Vagina (tissue), 2 donors: ENCODE measurements around the gene TBC1D32.

Experiments used
- POLR2A ChIP-seq, 2 donors: fragments of 450-650 bp; IDR thresholded peaks; one replicate each; pipeline ENCODE4 v1.6.1; 2017; ENCODE audit warnings: antibody characterized with exemption in 2 of 2, mild to moderate bottlenecking in 2 of 2, moderate library complexity in 2 of 2
- TF ChIP-seq, protein P1 (sequence below), 3 experiments: fragments of 450-650 bp in 2 of 3; fragments of 200-600 bp in 1 of 3; sonication (generic) in 1 of 3; IDR thresholded peaks; one replicate each; pipeline ENCODE4 v1.5.1; 2017 to 2019; ENCODE audit warnings: antibody characterized with exemption in 3 of 3, mild to moderate bottlenecking in 2 of 3, moderate library complexity in 2 of 3

DNA sequence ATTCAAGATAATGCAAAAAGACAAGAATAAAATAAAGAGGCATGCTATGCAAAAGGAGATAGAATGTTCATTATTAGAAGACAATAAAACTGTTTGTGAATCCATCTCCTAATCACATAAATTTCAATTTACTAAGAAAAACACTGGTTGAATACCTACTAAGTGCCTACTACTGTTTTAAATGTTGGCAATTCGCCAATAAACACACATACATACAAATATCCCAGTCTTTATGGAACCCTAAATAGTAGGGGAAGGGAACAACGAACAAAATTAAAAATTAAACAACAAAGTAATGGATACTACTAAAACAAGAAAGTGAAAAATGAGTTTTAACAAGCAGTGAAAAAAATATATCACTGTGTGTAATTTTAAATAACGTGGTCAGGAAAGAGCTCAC is 158.5 kb downstream of the TBC1D32 start:
- TF ChIP-seq POLR2A (IDR thresholded peaks at IDR 0.05) = no peak
- TF ChIP-seq, protein P1, sequence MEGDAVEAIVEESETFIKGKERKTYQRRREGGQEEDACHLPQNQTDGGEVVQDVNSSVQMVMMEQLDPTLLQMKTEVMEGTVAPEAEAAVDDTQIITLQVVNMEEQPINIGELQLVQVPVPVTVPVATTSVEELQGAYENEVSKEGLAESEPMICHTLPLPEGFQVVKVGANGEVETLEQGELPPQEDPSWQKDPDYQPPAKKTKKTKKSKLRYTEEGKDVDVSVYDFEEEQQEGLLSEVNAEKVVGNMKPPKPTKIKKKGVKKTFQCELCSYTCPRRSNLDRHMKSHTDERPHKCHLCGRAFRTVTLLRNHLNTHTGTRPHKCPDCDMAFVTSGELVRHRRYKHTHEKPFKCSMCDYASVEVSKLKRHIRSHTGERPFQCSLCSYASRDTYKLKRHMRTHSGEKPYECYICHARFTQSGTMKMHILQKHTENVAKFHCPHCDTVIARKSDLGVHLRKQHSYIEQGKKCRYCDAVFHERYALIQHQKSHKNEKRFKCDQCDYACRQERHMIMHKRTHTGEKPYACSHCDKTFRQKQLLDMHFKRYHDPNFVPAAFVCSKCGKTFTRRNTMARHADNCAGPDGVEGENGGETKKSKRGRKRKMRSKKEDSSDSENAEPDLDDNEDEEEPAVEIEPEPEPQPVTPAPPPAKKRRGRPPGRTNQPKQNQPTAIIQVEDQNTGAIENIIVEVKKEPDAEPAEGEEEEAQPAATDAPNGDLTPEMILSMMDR (IDR thresholded peaks at IDR 0.05) = no peak
